Hepatocyte (in vitro differentiated cells): ENCODE measurements around the gene ZMIZ1.

Source experiments
- CTCF ChIP-seq: fragments of 200-600 bp; sonication (generic); IDR thresholded peaks from 2 replicates; pipeline ENCODE4 v1.5.1; 2016; ENCODE audit warnings: antibody characterized with exemption, mild to moderate bottlenecking; ENCODE audit not compliant: poor library complexity
- EZH2 ChIP-seq: fragments of 200-600 bp; sonication (generic); IDR thresholded peaks from 2 replicates; pipeline ENCODE4 v1.6.1; 2016; ENCODE audit warnings: antibody characterized with exemption, mild to moderate bottlenecking, borderline replicate concordance
- EZH2phosphoT487 ChIP-seq: fragments of 200-600 bp; sonication (generic); IDR thresholded peaks from one replicate; pipeline ENCODE4 v1.6.1; 2018; ENCODE audit warnings: antibody characterized with exemption, mild to moderate bottlenecking, low read depth, moderate library complexity; ENCODE audit not compliant: unreplicated experiment, severe bottlenecking

- TF ChIP-seq CTCF = no peak
- no peak for TF ChIP-seq EZH2
- no peak for TF ChIP-seq EZH2phosphoT487
Measured at GRCh38 chr10:79086822-79087221, 18.1 kb downstream of the ZMIZ1 start.
